GM18873 (cell line): ENCODE measurements around the gene NPBWR2.

ENCODE experiments used
- ATAC-seq: cut with Tn5 transposase; IDR thresholded peaks from one replicate; pipeline ENCODE4 v1.9.1; 2021; ENCODE audit warnings: mild to moderate bottlenecking, moderate library complexity, moderate number of reproducible peaks; ENCODE audit not compliant: unreplicated experiment, low FRiP score

The NPBWR2 gene

GRCh38 chr20:64063389-64064144 is 43.8 kb downstream of the NPBWR2 start:
- no peak for ATAC-seq

GRCh38 chr20:64062596-64063388 is 44.6 kb downstream of the NPBWR2 start, which contains the start of gene TCEA2:
TSS of gene TCEA2 (plus strand) at chr20:64063198. CDS start at chr20:64063313, 115 bp downstream.
- ATAC-seq: peak; percentile 77

- no peak for ATAC-seq
Measured at GRCh38 chr20:64062276-64062595, 45.1 kb downstream of the NPBWR2 start.

DNA sequence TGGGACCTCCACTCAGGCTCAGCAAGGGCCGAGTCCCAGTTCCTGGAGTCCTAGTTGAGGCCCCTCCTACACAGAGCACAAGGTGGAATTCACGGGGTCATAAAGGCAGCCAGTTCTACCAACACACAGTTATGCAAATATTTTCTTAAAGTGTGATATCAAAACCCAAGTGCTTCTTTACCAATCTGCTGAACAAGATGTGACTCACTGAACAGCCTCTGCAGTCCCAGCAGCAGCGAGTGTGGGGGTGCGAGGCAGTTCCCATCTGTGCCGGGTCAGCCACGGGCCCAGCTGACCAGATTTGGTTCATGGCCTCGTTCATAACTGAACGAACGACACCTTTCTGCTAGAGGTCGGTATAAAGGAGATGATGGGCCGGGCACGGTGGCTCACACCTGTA is 48.8 kb downstream of the NPBWR2 start:
- ATAC-seq: no peak

DNA sequence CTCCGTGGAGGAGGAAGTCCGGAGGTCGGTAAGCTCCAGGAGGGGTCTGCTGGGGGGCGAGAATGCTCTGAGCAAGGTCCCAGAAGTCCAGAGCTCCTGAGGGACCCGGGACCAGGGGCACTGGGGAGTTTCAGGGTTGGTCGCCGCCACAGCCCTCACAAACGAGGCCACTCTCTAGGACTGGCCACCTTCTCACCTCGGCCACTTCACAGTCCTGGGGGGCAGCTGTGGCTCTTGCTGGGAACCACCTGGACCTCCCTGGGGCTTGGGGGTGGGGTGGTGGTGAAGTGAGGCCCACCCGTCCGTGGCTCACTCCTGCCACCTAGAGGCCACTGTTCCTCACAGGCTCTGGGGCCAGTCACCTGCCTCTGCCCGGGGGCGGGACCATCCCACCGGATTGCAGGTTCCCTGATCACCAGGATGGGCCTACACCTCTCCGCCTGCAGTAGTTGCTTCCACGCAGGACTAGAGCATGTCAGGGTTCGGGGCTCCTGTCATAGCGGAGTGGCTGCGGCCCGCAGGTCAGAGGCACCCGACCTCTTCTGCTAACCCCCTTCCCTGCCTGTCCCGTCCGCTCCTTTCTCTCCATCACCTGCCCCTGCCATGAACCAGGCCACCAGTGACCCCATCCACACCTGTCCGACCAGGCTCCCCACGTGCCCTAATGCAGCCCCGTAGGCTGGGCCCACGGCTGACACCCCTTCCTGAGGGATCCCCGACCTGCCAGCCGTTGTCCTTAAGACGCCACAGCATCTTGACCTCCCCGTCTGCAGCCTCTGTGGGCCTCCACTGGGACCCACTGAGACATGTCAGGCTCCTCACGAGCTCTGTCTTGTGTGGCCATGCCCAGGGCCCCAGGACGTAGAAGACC is 49.5 kb downstream of the NPBWR2 start:
- no peak for ATAC-seq

DNA sequence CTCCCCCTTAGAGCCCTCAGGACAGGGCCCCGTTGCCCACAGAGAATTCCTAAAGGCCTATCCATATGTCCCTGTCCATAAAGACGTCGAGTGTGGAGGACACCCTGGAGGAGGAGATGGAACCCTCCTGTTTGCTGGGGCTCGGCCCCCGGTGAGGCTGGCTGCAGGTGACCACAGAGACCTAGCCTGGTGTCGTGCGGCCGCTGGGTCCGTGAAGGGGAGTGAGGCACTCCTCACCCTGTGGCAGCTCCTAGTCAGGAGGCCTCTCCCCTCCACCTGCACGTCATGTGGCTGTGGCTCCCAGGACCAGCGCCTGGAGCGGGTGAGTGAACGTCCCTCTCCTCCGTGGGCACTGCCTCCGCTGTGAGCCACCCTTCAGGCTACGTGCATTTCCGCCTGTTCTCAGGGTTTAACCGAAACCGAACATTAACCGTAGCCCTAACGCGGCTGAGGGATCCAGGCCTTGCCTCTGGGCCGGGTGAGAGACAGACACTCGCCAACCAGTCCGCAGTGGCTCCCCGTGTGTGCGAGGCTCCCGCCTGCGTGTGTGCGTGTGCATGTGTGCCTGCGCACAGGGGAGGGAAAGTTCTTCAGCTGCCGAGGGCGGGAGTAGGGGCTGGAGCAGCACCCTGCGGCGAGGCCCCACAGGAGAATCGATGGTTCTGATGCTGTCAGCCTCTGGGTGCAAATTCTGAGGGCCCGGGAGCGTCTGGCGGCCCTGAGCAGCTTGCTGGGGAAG is 50.3 kb downstream of the NPBWR2 start:
- ATAC-seq: no peak

- ATAC-seq: no peak
Measured at GRCh38 chr20:64056639-64056888, 50.8 kb downstream of the NPBWR2 start.

DNA sequence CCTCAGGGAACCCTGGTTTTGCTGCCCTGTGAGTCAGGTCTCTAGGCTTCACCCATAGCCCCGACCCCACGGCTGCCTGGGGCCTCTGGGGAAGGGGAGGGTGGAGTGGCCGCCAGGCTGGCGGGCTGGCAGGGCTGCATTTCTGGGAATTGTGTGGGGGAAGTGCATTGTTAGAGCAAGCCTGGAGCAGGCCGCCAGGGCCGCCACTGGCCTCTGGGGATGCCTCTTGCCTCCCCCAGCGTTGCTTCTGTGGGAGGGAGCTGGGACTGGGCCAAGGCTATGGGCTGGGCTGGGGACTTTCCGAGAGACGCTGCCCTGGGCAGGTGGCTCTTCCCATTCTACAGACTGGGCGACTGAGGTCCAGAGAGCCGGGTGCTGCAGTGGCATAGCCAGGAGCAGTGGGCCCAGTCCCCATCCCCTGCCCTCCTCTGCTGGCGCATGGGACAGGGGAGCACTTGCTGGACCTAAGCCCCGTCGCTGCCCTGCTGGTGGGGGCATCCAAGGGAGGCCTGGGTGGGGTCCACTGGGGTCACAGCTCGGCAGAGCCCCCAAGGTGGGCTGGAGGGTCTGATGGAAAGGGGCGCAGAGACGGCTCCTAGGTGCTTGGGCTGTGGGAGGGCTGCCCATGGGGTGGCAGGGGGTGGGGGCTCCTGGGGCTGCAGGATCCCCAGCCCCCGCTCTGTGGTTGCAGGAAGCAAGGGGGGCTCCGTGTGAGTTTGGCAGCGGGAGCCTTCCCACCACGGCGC is 51.3 kb downstream of the NPBWR2 start:
- no peak for ATAC-seq

- ATAC-seq: no peak
Measured at GRCh38 chr20:64055396-64055892, 51.9 kb downstream of the NPBWR2 start.

- no peak for ATAC-seq
Measured at GRCh38 chr20:64053841-64054661, 53.3 kb downstream of the NPBWR2 start.
